HG03108 (cell line): ENCODE measurements around the gene SRC.

Experiments used
- ATAC-seq: cut with Tn5 transposase; IDR thresholded peaks from one replicate; pipeline ENCODE4 v1.9.1; 2021; ENCODE audit warnings: moderate library complexity; ENCODE audit not compliant: unreplicated experiment

SRC gene

GRCh38 chr20:37379967-37380828 is 34.3 kb downstream of the SRC start:
- no peak for ATAC-seq

- ATAC-seq: no peak
Observed at GRCh38 chr20:37380864-37381579, 35.1 kb downstream of the SRC start.

- no peak for ATAC-seq
Observed at GRCh38 chr20:37381621-37382471, 35.9 kb downstream of the SRC start.

GRCh38 chr20:37382482-37383120 is 36.7 kb downstream of the SRC start:
- ATAC-seq: no peak

- no peak for ATAC-seq
Observed at GRCh38 chr20:37383229-37383989, 37.5 kb downstream of the SRC start.

- ATAC-seq: peak; percentile 41
Observed at GRCh38 chr20:37384683-37385174, 38.8 kb downstream of the SRC start.

GRCh38 chr20:37385176-37385575 is 39.2 kb downstream of the SRC start:
- no peak for ATAC-seq

- no peak for ATAC-seq
Observed at GRCh38 chr20:37385659-37386504, 39.9 kb downstream of the SRC start.

- ATAC-seq: no peak
Observed at GRCh38 chr20:37386505-37387251, 40.7 kb downstream of the SRC start.

GRCh38 chr20:37387519-37388269 is 41.8 kb downstream of the SRC start:
- ATAC-seq: no peak

- no peak for ATAC-seq
Observed at GRCh38 chr20:37388831-37389230, 42.9 kb downstream of the SRC start.

- no peak for ATAC-seq
Observed at GRCh38 chr20:37389241-37389747, 43.4 kb downstream of the SRC start.

- ATAC-seq: no peak
Observed at GRCh38 chr20:37389844-37390275, 43.9 kb downstream of the SRC start.

- ATAC-seq: no peak
Observed at GRCh38 chr20:37390503-37390890, 44.6 kb downstream of the SRC start.

- ATAC-seq: no peak
Observed at GRCh38 chr20:37390891-37391525, 45.1 kb downstream of the SRC start.

- no peak for ATAC-seq
Observed at GRCh38 chr20:37392441-37393195, 46.7 kb downstream of the SRC start.
